Measurements from ENCODE around the gene KRT6C.

KRT6C gene

GRCh38 chr12:52419656-52420055, 53.9 kb downstream of the KRT6C start:
- no peaks in the 10 kb centered on the region for H3K4me1 Mint-ChIP-seq (ENCODE audit: low read depth)
- H3K4me3 Mint-ChIP-seq = no peak overlapping the region
- no peak overlapping the region for H3K27ac Mint-ChIP-seq
- no peaks in the 10 kb centered on the region for H3K9me3 Mint-ChIP-seq (ENCODE audit: low read depth)
- no peaks in the 10 kb centered on the region for H3K36me3 Mint-ChIP-seq
- peaks cover 3% of the 10 kb centered on the region for H3K27me3 Mint-ChIP-seq

GRCh38 chr12:52418576-52419110, 55.0 kb downstream of the KRT6C start:
- no peak overlapping the region for H3K4me3 Mint-ChIP-seq
- H3K27me3 Mint-ChIP-seq = peaks cover 3% of the 10 kb centered on the region
- no peaks in the 10 kb centered on the region for H3K36me3 Mint-ChIP-seq
- no peaks in the 10 kb centered on the region for H3K9me3 Mint-ChIP-seq (ENCODE audit: low read depth)
- no peak overlapping the region for H3K27ac Mint-ChIP-seq
- no peaks in the 10 kb centered on the region for H3K4me1 Mint-ChIP-seq (ENCODE audit: low read depth)
